Lower leg skin (tissue), 4 donors: ENCODE results near the gene PAIP2. TPM values are rescaled to one million over a fixed set of nuclear protein-coding genes. Genes with fewer than 3 reads are reported as not detected.
"Not testable (repeated sequence)": the region's sequence is repeated elsewhere in the genome, so short reads cannot be mapped to it uniquely, and the experiment has no call there.

Experiments
- DNase-seq, 2 donors: peaks; one replicate each; pipeline ENCODE4 v3.0.0-alpha.2; 2019; ENCODE audit warnings: low spot score in 2 of 2
- H3K4me3 ChIP-seq: fragments of 200-600 bp; sonication (generic); 2 replicates; pipeline ENCODE4 v1.5.1; 2017; ENCODE audit warnings: mild to moderate bottlenecking, low read depth; ENCODE audit not compliant: poor library complexity, severe bottlenecking
- CTCF ChIP-seq, 3 donors: fragments of 450-650 bp; IDR thresholded peaks; one replicate each; pipeline ENCODE4 v1.5.1; 2016; ENCODE audit warnings: antibody characterized with exemption in 3 of 3, mild to moderate bottlenecking in 3 of 3, moderate library complexity in 2 of 3
- POLR2A ChIP-seq, 2 donors: fragments of 450-650 bp; IDR thresholded peaks; one replicate each; pipeline ENCODE4 v1.6.1; 2016 to 2017; ENCODE audit warnings: antibody characterized with exemption in 2 of 2, mild to moderate bottlenecking in 1 of 2, moderate library complexity in 1 of 2
- WGBS, 2 donors: methylation state at CpG; one replicate each; pipeline ENCODE4 v1.1.5; 2018; 5-methylcytosine and 5-hydroxymethylcytosine counted together
- intact Hi-C: fragments of 100-400 bp; cut with DNase I; formaldehyde crosslinking; loops from one replicate; pipeline ENCODE4 v1.15.0; 2023; ENCODE audit warnings: low total_unique reads
- total RNA-seq, 4 donors: library from RNA; depleted of rRNA; stranded (reverse); fragments of >200 nt; gene quantifications; one replicate each; pipeline ENCODE4 v1.1.0, GENCODE V29; 2016

The PAIP2 gene
- total RNA-seq, 4 donors from 2014 or later, result 47.4 to 81.5 (median 64.7) TPM

- WGBS, 2 donors, result 15 to 18% methylated on average over 7 of the region's 7 CpGs
These were observed 61.7 kb downstream of the PAIP2 start for GRCh38 chr5:139403418-139403786.

GRCh38 chr5:139403787-139404483 is 62.3 kb downstream of the PAIP2 start, which contains the start of gene SPATA24:
TSS of gene SPATA24 (minus strand) at chr5:139404089. CDS start at chr5:139404060, 29 bp downstream.
- intact Hi-C loops, result no loop called here
- peak within 1 kb of the TSS; percentile 29 for H3K4me3 ChIP-seq
- WGBS, 2 donors, result 1% methylated on average over 24 to 33 of the region's 41 CpGs
- peak; percentile 97 to 99 for DNase-seq
- no peak for TF ChIP-seq POLR2A (IDR thresholded peaks at IDR 0.05)
- no peak for TF ChIP-seq CTCF (IDR thresholded peaks at IDR 0.05)

More at GRCh38 chr5:139403418-139403786, 61.7 kb downstream of the PAIP2 start:
- peak overlapping the region; percentile 29 for H3K4me3 ChIP-seq
- DNase-seq, result no peak
- intact Hi-C loops, result no loop called here
- TF ChIP-seq POLR2A (IDR thresholded peaks at IDR 0.05), result no peak
- no peak for TF ChIP-seq CTCF (IDR thresholded peaks at IDR 0.05)

GRCh38 chr5:139404484-139404840 is 62.8 kb downstream of the PAIP2 start:
- H3K4me3 ChIP-seq, result no peak overlapping the region
- DNase-seq, result no peak
- intact Hi-C loops, result no loop called here
- no peak for TF ChIP-seq POLR2A (IDR thresholded peaks at IDR 0.05)
- no peak for TF ChIP-seq CTCF (IDR thresholded peaks at IDR 0.05)
- WGBS, 2 donors, result 72 to 74% methylated on average over 5 of the region's 5 CpGs

- no peak overlapping the region for H3K4me3 ChIP-seq
- no peak for TF ChIP-seq POLR2A (IDR thresholded peaks at IDR 0.05)
- TF ChIP-seq CTCF (IDR thresholded peaks at IDR 0.05), result no peak
- intact Hi-C loops, result no loop called here
- DNase-seq, result peak in 1 of 2 donors; percentile 23
- 48 to 66% methylated on average over 2 of the region's 2 CpGs for WGBS, 2 donors
These were observed 65.3 kb downstream of the PAIP2 start for GRCh38 chr5:139406963-139407362.

DNA sequence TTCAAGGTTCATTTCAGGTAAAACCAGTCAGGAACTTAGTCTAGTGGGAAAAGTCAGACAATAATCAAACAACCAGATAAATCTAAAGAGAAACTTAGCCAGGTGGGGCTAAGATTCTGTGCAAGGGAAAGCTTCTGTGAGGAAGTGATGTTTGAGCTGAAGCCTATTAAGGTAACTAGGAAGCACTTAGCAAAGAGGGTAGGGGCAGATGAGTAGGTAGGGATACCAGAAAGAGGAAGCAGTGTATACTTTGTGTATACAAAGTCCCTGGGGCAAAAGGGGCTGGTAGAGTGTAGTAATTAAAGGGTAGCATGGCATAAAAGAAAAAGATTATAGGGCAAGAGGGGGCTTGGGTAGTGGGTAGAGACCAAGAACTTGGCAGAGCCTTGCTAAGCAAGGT is 65.9 kb downstream of the PAIP2 start:
- intact Hi-C loops, result no loop called here
- TF ChIP-seq POLR2A (IDR thresholded peaks at IDR 0.05), result no peak
- TF ChIP-seq CTCF (IDR thresholded peaks at IDR 0.05), result no peak
- DNase-seq, result no peak
- H3K4me3 ChIP-seq, result no peak overlapping the region

GRCh38 chr5:139408191-139408590 is 66.5 kb downstream of the PAIP2 start:
- H3K4me3 ChIP-seq, result no peak overlapping the region
- TF ChIP-seq POLR2A (IDR thresholded peaks at IDR 0.05), result no peak
- TF ChIP-seq CTCF (IDR thresholded peaks at IDR 0.05), result no peak
- 86 to 87% methylated on average over 7 of the region's 7 CpGs for WGBS, 2 donors
- intact Hi-C loops, result no loop called here
- DNase-seq, result peak in 1 of 2 donors; percentile 39

- peak in 1 of 2 donors; percentile 66 for DNase-seq
- WGBS, 2 donors, result 81% methylated on average over 5 of the region's 5 CpGs
- H3K4me3 ChIP-seq, intact Hi-C loops: not testable (repeated sequence)
These were observed 67.5 kb downstream of the PAIP2 start for GRCh38 chr5:139409116-139409515.
